ENCODE results near the gene GNPTG.

The GNPTG gene

GRCh38 chr16:1334739-1335138, 17.0 kb upstream of the GNPTG start:
- Histone ChIP-seq H3K27me3 (ENCODE audit: insufficient read depth, low read length) (peaks cover 39% of the 10 kb centered on the region), H4K8ac (ENCODE audit: low read depth, low read length) (no peak overlapping the region), H3K9me3 (ENCODE audit: insufficient read depth, low read depth, low read length) (peaks cover 7% of the 10 kb centered on the region), H3K4me1 (ENCODE audit: control insufficient read depth in 1 of 2, insufficient read depth in 2 of 2, low read length in 2 of 2) (peaks cover 22 to 27% of the 10 kb centered on the region in 2 experiments), H3K4me3 (ENCODE audit: low read depth, low read length) (no peak overlapping the region), H2AK5ac (ENCODE audit: low read length) (no peak overlapping the region), H3K18ac (ENCODE audit: low read length) (no peak overlapping the region), H2BK120ac (ENCODE audit: insufficient read depth, low read length, poor library complexity) (no peak overlapping the region), H4K12ac (ENCODE audit: low read depth, low read length) (no peak overlapping the region), H3K4ac (ENCODE audit: low read depth, low read length) (no peak overlapping the region), H3K79me2 (ENCODE audit: control insufficient read depth, insufficient read depth, low read length, poor library complexity) (no peaks in the 10 kb centered on the region), H2BK5ac (ENCODE audit: low read depth, low read length, poor library complexity) (no peak overlapping the region), H3K36me3 (ENCODE audit: control insufficient read depth in 1 of 2, insufficient read depth in 2 of 2, low read length in 2 of 2) (no peaks in the 10 kb centered on the region), H4K91ac (ENCODE audit: low read depth, low read length) (no peak overlapping the region), H3K27ac (ENCODE audit: low read depth, low read length) (no peak overlapping the region), H2BK12ac (ENCODE audit: low read length) (no peak overlapping the region), H2AFZ (ENCODE audit: insufficient read depth, low read length, poor library complexity) (no peak overlapping the region), H3K14ac (ENCODE audit: low read length) (no peak overlapping the region), H3K4me2 (ENCODE audit: low read length) (no peak overlapping the region), H3K9ac (ENCODE audit: low read length) (no peak overlapping the region), H3K23ac (ENCODE audit: low read length) (no peak overlapping the region), H3K79me1 (ENCODE audit: low read length) (peaks cover 9% of the 10 kb centered on the region)
- no CpG with 5 or more reads among the region's 9 CpGs for WGBS (ENCODE audit: extremely low coverage, insufficient coverage, insufficient read length)
- no peak for DNase-seq

GRCh38 chr16:1335211-1335971, 16.3 kb upstream of the GNPTG start:
- no peak overlapping the region for H2AFZ ChIP-seq (ENCODE audit: insufficient read depth, low read length, poor library complexity)
- H2BK12ac ChIP-seq (ENCODE audit: low read length) = no peak overlapping the region
- peaks cover 12% of the 10 kb centered on the region for H3K9me3 ChIP-seq (ENCODE audit: insufficient read depth, low read depth, low read length)
- H3K18ac ChIP-seq (ENCODE audit: low read length) = no peak overlapping the region
- H3K4me1 ChIP-seq (ENCODE audit: control insufficient read depth in 1 of 2, insufficient read depth in 2 of 2, low read length in 2 of 2) = peaks cover 22 to 27% of the 10 kb centered on the region in 2 experiments
- H3K4me2 ChIP-seq (ENCODE audit: low read length) = no peak overlapping the region
- H3K27me3 ChIP-seq (ENCODE audit: insufficient read depth, low read length) = peaks cover 39% of the 10 kb centered on the region
- H2AK5ac ChIP-seq (ENCODE audit: low read length) = no peak overlapping the region
- H3K79me1 ChIP-seq (ENCODE audit: low read length) = peaks cover 9% of the 10 kb centered on the region
- no peak overlapping the region for H3K4ac ChIP-seq (ENCODE audit: low read depth, low read length)
- H3K36me3 ChIP-seq (ENCODE audit: control insufficient read depth in 1 of 2, insufficient read depth in 2 of 2, low read length in 2 of 2) = no peaks in the 10 kb centered on the region
- H3K14ac ChIP-seq (ENCODE audit: low read length) = no peak overlapping the region
- no CpG with 5 or more reads among the region's 16 CpGs for WGBS (ENCODE audit: extremely low coverage, insufficient coverage, insufficient read length)
- no peak overlapping the region for H3K4me3 ChIP-seq (ENCODE audit: low read depth, low read length)
- no peak overlapping the region for H3K23ac ChIP-seq (ENCODE audit: low read length)
- H2BK120ac ChIP-seq (ENCODE audit: insufficient read depth, low read length, poor library complexity) = no peak overlapping the region
- no peak overlapping the region for H4K8ac ChIP-seq (ENCODE audit: low read depth, low read length)
- H2BK5ac ChIP-seq (ENCODE audit: low read depth, low read length, poor library complexity) = no peak overlapping the region
- no peak overlapping the region for H4K91ac ChIP-seq (ENCODE audit: low read depth, low read length)
- no peaks in the 10 kb centered on the region for H3K79me2 ChIP-seq (ENCODE audit: control insufficient read depth, insufficient read depth, low read length, poor library complexity)
- no peak overlapping the region for H3K9ac ChIP-seq (ENCODE audit: low read length)
- H4K12ac ChIP-seq (ENCODE audit: low read depth, low read length) = no peak overlapping the region
- no peak for DNase-seq
- H3K27ac ChIP-seq (ENCODE audit: low read depth, low read length) = no peak overlapping the region

GRCh38 chr16:1335996-1336395, 15.7 kb upstream of the GNPTG start:
- Histone ChIP-seq H3K9me3 (ENCODE audit: insufficient read depth, low read depth, low read length) (peaks cover 10% of the 10 kb centered on the region), H3K4me1 (ENCODE audit: control insufficient read depth in 1 of 2, insufficient read depth in 2 of 2, low read length in 2 of 2) (peaks cover 21 to 27% of the 10 kb centered on the region in 2 experiments), H3K23ac (ENCODE audit: low read length) (no peak overlapping the region), H3K27ac (ENCODE audit: low read depth, low read length) (no peak overlapping the region), H2AK5ac (ENCODE audit: low read length) (no peak overlapping the region), H3K18ac (ENCODE audit: low read length) (no peak overlapping the region), H3K79me1 (ENCODE audit: low read length) (peaks cover 9% of the 10 kb centered on the region), H4K12ac (ENCODE audit: low read depth, low read length) (no peak overlapping the region), H4K91ac (ENCODE audit: low read depth, low read length) (no peak overlapping the region), H3K4me3 (ENCODE audit: low read depth, low read length) (no peak overlapping the region), H2BK5ac (ENCODE audit: low read depth, low read length, poor library complexity) (no peak overlapping the region), H3K4me2 (ENCODE audit: low read length) (no peak overlapping the region), H3K14ac (ENCODE audit: low read length) (no peak overlapping the region), H3K4ac (ENCODE audit: low read depth, low read length) (no peak overlapping the region), H3K9ac (ENCODE audit: low read length) (no peak overlapping the region), H4K8ac (ENCODE audit: low read depth, low read length) (no peak overlapping the region), H2BK12ac (ENCODE audit: low read length) (no peak overlapping the region), H2BK120ac (ENCODE audit: insufficient read depth, low read length, poor library complexity) (no peak overlapping the region), H2AFZ (ENCODE audit: insufficient read depth, low read length, poor library complexity) (no peak overlapping the region), H3K79me2 (ENCODE audit: control insufficient read depth, insufficient read depth, low read length, poor library complexity) (no peaks in the 10 kb centered on the region), H3K27me3 (ENCODE audit: insufficient read depth, low read length) (peaks cover 39% of the 10 kb centered on the region), H3K36me3 (ENCODE audit: control insufficient read depth in 1 of 2, insufficient read depth in 2 of 2, low read length in 2 of 2) (no peaks in the 10 kb centered on the region)
- WGBS (ENCODE audit: extremely low coverage, insufficient coverage, insufficient read length) = no CpG with 5 or more reads among the region's 12 CpGs
- no peak for DNase-seq

- H2BK120ac ChIP-seq (ENCODE audit: insufficient read depth, low read length, poor library complexity) = no peak overlapping the region
- H3K23ac ChIP-seq (ENCODE audit: low read length) = no peak overlapping the region
- peaks cover 4% of the 10 kb centered on the region for H3K79me1 ChIP-seq (ENCODE audit: low read length)
- H3K9me3 ChIP-seq (ENCODE audit: insufficient read depth, low read depth, low read length) = peaks cover 10% of the 10 kb centered on the region
- H3K27ac ChIP-seq (ENCODE audit: low read depth, low read length) = no peak overlapping the region
- no peak overlapping the region for H2AK5ac ChIP-seq (ENCODE audit: low read length)
- H3K4me3 ChIP-seq (ENCODE audit: low read depth, low read length) = no peak overlapping the region
- H4K8ac ChIP-seq (ENCODE audit: low read depth, low read length) = no peak overlapping the region
- no peak overlapping the region for H2BK5ac ChIP-seq (ENCODE audit: low read depth, low read length, poor library complexity)
- no CpG with 5 or more reads among the region's 15 CpGs for WGBS (ENCODE audit: extremely low coverage, insufficient coverage, insufficient read length)
- peaks cover 39% of the 10 kb centered on the region for H3K27me3 ChIP-seq (ENCODE audit: insufficient read depth, low read length)
- no peak overlapping the region for H3K18ac ChIP-seq (ENCODE audit: low read length)
- no peak overlapping the region for H4K91ac ChIP-seq (ENCODE audit: low read depth, low read length)
- no peak overlapping the region for H3K9ac ChIP-seq (ENCODE audit: low read length)
- no peak overlapping the region for H3K14ac ChIP-seq (ENCODE audit: low read length)
- no peaks in the 10 kb centered on the region for H3K36me3 ChIP-seq (ENCODE audit: control insufficient read depth in 1 of 2, insufficient read depth in 2 of 2, low read length in 2 of 2)
- no peak for DNase-seq
- no peak overlapping the region for H3K4me2 ChIP-seq (ENCODE audit: low read length)
- peaks cover 15 to 21% of the 10 kb centered on the region in 2 experiments for H3K4me1 ChIP-seq (ENCODE audit: control insufficient read depth in 1 of 2, insufficient read depth in 2 of 2, low read length in 2 of 2)
- no peaks in the 10 kb centered on the region for H3K79me2 ChIP-seq (ENCODE audit: control insufficient read depth, insufficient read depth, low read length, poor library complexity)
- H4K12ac ChIP-seq (ENCODE audit: low read depth, low read length) = no peak overlapping the region
- no peak overlapping the region for H2BK12ac ChIP-seq (ENCODE audit: low read length)
- no peak overlapping the region for H3K4ac ChIP-seq (ENCODE audit: low read depth, low read length)
- H2AFZ ChIP-seq (ENCODE audit: insufficient read depth, low read length, poor library complexity) = no peak overlapping the region
Observed at GRCh38 chr16:1336619-1337018, 15.1 kb upstream of the GNPTG start.
